ENCODE results near the gene UTP20.

The UTP20 gene

DNA sequence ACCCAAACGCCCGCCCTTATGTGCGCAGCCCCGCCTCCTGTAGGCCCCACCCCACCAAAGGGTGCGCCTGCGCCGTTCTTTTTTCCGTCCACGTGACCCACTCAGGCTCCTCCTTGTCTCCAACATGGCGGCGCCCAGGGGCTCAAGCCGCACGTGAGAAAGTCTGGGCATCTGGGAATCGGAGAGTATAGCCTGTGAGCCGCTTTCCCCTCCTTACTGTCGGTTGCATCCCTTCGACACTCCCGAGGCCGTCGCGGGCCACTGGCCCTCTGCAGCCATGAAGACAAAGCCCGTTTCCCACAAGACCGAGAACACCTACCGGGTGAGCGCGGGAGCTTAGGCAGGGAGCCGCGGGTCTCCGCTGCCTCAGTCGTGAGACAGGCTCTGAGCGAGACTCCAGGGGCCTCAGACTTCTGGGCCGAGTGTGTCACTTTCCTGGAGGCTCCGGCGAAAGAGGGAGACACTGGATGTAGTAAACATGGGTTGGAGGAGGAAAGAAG, at the start of gene UTP20:
Gene UTP20 (plus strand): TSS at position 100 of the 500 bp plus-strand sequence. CDS start 178 bp downstream, at position 278.
- DNase-seq (ENCODE audit: low spot score), result peak; percentile 95

- peak; percentile 66 for DNase-seq (ENCODE audit: low spot score)
Measured at GRCh38 chr12:101230547-101230946, 49.4 kb upstream of the UTP20 start.

DNA sequence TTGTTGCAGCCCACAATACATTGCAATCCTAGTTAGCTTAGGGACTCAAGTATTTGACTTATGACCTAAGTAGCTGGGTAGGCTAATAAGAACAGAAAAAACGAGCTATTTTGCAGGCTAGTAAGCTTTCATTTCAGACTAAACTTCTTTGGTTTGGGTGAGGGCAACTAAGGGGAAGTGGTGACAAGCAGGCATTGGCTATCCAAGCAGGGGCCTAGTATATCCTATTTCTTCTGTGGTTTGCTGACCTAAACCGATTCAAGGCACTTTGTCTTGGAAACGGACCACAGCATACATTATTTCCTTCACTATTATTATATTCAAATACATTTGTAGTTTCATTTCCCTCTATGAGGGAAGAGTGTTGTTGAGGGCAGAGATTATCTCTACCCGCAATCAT, 48.3 kb upstream of the UTP20 start:
- no peak for DNase-seq (ENCODE audit: low spot score)

GRCh38 chr12:101235686-101236085, 44.2 kb upstream of the UTP20 start:
- DNase-seq (ENCODE audit: low spot score), result no peak

- DNase-seq (ENCODE audit: low spot score), result no peak
Measured at GRCh38 chr12:101238306-101238705, 41.6 kb upstream of the UTP20 start.

DNA sequence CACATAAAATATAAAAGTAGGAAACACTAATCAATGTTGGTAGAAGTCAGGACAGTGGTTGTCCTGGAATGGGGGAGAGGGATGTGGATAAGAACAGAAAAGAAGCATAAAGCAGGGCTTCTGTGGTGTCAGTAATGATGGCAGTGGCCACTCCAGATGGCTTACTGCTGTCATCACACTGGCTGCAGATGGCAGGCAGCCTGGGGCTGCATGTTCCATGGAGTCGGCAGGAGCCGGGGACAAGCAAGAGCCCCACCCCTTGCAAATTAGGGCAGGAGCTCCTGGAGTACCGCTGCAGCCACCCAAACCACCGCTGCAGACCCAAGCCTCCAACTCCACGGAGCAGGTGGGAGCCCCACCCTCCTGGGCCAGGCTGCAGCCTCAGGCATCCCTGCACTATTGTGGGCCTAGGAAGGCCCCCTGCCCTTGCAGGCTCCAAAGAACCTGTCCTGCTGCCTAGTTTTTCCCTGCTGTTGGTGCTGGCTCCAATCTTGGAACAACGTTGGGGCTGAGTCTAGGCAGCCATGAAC, 41.0 kb upstream of the UTP20 start:
- no peak for DNase-seq (ENCODE audit: low spot score)

DNA sequence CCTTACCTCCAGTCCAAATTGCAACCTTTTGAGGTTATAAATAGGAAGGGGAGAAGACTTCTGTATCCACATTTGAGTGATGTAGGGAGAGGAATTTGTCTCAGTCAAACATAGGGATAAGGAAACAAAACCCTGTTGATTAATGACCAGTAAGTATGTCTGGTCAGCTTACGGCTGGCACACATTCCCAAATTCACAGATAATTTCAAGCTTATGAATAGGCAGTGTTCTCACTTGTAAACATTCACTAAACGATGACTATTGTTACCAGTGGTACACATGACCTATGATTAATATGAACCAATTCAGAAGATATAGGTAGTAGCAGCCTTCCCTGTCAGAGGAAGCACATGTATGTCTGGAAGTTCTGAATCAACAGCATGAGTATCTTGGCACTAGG, 36.8 kb upstream of the UTP20 start:
- no peak for DNase-seq (ENCODE audit: low spot score)

GRCh38 chr12:101243616-101244015, 36.3 kb upstream of the UTP20 start:
- DNase-seq (ENCODE audit: low spot score), result no peak

DNA sequence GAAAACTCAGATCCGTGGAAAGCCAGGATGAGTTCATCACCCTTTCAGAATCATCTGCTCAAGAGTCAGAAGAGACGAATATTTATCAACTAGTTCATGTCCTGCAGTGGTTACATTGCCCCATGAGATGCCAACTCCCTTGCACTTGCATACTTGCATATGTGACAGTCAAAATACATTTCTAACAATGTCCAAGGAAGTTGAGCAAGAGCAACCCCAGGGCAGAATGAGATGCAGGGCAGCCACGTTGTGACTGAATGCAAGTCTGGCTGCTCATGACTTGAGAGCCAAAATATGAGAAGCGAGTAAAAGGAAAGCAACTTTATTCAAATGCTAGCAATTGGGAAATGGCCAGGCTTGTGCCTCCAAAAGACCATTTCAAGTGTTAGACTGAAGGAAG, 23.6 kb upstream of the UTP20 start:
- no peak for DNase-seq (ENCODE audit: low spot score)

DNA sequence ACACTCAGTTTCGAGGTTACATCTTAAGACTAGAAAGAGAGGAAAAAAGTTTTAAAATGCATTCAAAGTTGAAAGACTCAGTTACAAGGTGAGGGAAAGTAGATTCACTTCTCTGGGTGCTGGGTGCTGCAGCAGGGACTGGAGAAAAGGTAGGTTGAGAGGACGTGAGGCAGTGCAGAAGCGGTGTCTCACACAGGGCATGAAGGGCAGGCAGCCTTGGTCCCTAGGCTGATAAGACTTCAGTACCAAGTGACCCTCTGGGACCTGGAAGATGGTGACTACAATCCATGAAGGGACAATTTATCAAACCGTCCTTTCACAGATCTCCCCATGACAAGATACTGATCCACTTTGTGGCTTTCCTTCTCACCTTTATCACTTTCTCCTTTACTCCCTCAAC, 22.5 kb upstream of the UTP20 start:
- no peak for DNase-seq (ENCODE audit: low spot score)

DNA sequence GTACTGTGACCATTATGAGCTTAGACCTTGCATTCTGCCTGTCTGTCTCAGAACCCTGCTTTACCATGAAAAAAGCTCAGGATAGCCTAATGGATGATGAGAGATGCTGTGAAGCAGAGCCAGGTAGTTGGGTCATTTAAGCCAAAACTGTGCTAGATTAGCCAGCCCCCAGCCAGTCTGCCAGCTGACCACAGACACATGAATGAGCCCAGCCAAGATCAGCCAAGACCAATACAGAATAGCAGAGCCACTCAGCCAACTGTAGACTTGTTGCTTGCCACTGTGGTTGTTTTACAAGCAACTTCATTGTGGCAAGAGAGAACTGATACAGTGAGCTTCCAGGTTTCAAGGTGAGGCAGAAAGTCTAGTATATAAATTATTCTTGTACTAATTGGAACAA, 12.8 kb upstream of the UTP20 start:
- DNase-seq (ENCODE audit: low spot score), result no peak

DNA sequence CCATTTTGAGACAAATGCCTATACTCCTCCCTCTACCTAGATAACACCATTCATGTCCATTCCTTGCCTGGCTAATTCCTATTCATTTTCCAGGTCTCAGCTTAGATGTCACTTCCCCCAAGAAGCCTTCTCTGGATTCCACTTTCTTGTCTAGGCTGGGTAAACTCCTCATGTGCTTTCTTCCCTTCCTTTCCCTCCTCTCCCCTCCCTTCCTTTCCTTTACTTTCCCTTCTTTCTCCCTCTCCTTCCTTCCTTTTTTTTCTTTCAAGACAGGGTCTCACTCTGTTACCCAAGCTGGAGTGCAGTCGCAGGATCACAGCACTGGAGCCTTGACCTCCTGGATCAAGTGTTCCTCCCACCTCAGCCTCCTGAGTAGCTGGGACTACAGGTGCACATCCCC, 3.5 kb upstream of the UTP20 start:
- DNase-seq (ENCODE audit: low spot score), result no peak

DNA sequence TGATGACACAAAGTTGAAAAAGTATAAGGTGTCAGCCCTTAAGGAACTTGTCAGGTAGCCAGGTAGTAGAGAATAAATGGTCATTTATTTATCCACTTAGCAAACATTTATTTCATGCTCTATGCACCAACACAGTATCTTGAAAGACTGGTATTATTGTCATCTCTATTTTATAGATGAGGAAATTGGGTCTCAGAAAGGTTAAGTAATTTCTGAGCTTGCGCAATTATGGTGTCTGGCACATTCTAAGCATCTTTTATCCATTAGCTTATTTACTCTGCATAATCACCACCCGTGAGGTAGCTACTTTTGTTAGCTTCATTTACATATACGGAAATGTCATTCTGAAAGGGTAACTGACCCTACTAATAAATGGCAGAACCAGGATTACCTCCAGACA, 2.5 kb upstream of the UTP20 start:
- no peak for DNase-seq (ENCODE audit: low spot score)

GRCh38 chr12:101287357-101287756, 7.5 kb downstream of the UTP20 start:
- DNase-seq (ENCODE audit: low spot score), result no peak

- DNase-seq (ENCODE audit: low spot score), result no peak
Measured at GRCh38 chr12:101297661-101298060, 17.8 kb downstream of the UTP20 start.

DNA sequence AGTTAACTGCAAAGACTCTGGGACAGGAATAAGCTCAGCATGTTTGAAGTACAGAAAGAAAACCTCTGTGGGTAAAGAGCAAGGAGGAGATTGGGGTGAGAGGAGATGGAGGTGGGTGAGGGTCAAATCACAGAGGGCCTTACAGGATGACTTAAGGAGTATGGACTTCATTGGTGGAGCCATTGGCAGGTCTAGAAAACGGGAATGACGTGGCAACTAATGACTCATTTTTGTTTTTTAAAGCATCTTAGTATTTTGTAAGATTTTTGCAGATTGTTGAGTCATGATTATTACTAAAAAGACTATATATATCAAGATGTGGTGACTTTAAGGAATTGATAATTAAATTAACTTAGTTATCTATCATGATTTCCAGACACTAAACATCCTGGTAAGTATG, 18.5 kb downstream of the UTP20 start:
- DNase-seq (ENCODE audit: low spot score), result peak; percentile 28

DNA sequence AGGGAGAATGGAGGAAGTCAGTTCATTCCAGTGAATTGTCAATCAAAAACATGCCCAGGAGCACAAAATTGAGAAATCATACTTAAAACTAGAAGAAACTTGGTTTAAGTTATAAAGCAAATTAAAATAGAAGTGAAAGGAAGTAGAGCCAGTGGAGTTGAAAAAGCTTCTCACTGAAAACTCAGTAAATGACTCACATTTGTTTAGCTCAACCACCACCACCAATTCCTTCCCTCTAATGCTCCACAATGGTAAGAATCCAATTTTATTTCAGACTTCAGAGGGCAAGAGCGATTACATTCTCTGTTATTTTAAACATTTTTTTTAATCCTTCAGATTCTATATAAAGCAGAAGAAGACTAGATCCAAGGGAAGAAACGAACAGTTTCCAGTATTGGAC, 19.4 kb downstream of the UTP20 start:
- peak; percentile 9 for DNase-seq (ENCODE audit: low spot score)

- DNase-seq (ENCODE audit: low spot score), result no peak
Measured at GRCh38 chr12:101299931-101300330, 20.0 kb downstream of the UTP20 start.

GRCh38 chr12:101302741-101303140, 22.8 kb downstream of the UTP20 start:
- no peak for DNase-seq (ENCODE audit: low spot score)

GRCh38 chr12:101305226-101305779, 25.4 kb downstream of the UTP20 start:
- no peak for DNase-seq (ENCODE audit: low spot score)

DNA sequence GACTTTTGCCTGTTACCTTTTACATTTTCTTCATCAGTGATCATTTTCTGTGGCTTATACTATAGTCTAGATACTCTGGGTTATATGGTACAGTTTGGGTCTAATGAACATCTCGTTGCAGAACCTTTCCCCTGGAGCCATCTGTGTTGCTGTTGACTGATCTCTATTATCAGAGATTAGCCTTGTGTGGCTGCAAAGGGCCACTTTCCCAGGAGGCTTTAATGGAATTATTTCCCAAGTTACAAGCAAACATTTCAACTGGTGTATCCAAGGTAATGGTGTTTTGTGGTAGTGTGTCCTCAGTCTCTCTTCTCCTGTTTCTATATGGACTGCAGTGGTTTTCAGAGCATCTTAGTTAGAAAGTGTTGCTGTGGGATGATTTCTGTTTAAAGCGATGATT, 25.9 kb downstream of the UTP20 start:
- no peak for DNase-seq (ENCODE audit: low spot score)

DNA sequence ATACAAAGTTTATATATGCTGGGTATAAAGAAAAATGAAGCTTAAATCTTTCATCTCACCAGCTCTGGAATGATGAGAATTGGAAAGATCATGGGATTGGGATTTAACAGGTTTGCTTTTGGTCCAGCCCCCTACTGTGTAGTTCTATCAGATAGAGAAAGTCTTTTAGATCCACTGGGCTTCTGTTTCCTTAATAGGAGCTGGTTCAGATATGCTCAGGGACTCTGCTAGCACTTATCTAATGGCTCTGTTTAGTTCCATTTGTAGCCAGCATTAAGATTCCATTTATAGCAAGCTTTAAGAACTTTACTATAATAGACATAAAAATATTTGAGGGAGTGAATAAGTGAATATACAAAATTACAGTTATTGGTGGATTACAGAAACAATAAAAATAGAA, 42.6 kb downstream of the UTP20 start:
- DNase-seq (ENCODE audit: low spot score), result no peak

GRCh38 chr12:101323255-101323654, 43.4 kb downstream of the UTP20 start:
- no peak for DNase-seq (ENCODE audit: low spot score)

GRCh38 chr12:101325590-101325989, 45.7 kb downstream of the UTP20 start:
- no peak for DNase-seq (ENCODE audit: low spot score)
